ENCODE measurements around the gene PDHB.

GRCh38 chr3:58377750-58378149 lies 55.9 kb downstream of the PDHB start:
- no peak for TF ChIP-seq CTCF (IDR thresholded peaks at IDR 0.05; ENCODE audit: low read length)
- TF ChIP-seq EZH2 (optimal IDR thresholded peaks at IDR 0.05; ENCODE audit: low read depth, low read length), result no peak
- no peak for TF ChIP-seq EZH2phosphoT487 (IDR thresholded peaks at IDR 0.05; ENCODE audit: low read length)
